WTC11 (cell line): Measurements from ENCODE around the gene PCGF2. TPM values are rescaled to one million over a fixed set of nuclear protein-coding genes. Genes with fewer than 3 reads are reported as not detected.

Source experiments
- ATAC-seq: fragments of 200-7000 bp; cut with Tn5 transposase; 2 replicates; pipeline ENCODE4 v1.10.0; 2021; ENCODE audit warnings: mild to moderate bottlenecking, moderate library complexity
- CTCF ChIA-PET: fragments of 300-600 bp; sonication (Branson Sonifier 250); formaldehyde crosslinking; loops from one replicate; lab custom pipeline; 2021; ENCODE audit warnings: antibody characterized with exemption; lab: Charles Lee
- POLR2A ChIA-PET: fragments of 350-600 bp; sonication (Branson Sonifier 250); formaldehyde crosslinking; loops from one replicate; lab custom pipeline; 2021; ENCODE audit warnings: antibody characterized with exemption; lab: Charles Lee
- DNase-seq: peaks from one replicate; pipeline ENCODE4 v3.0.0; 2021; ENCODE audit warnings: low spot score
- H3K27ac Mint-ChIP-seq: 2 replicates; pipeline ENCODE4 v1.8.0; 2021; ENCODE audit warnings: mixed read lengths
- H3K27me3 Mint-ChIP-seq: 2 replicates; pipeline ENCODE4 v1.8.0; 2021; ENCODE audit warnings: low read depth, mild to moderate bottlenecking, moderate library complexity, mixed read lengths
- H3K36me3 Mint-ChIP-seq: 2 replicates; pipeline ENCODE4 v1.8.0; 2021; ENCODE audit warnings: mixed read lengths
- H3K4me1 Mint-ChIP-seq: 2 replicates; pipeline ENCODE4 v1.8.0; 2022; ENCODE audit warnings: mixed read lengths
- H3K4me3 Mint-ChIP-seq: 2 replicates; pipeline ENCODE4 v1.8.0; 2021; ENCODE audit warnings: mild to moderate bottlenecking, moderate library complexity, mixed read lengths
- H3K9me3 Mint-ChIP-seq: 2 replicates; pipeline ENCODE4 v1.8.0; 2021; ENCODE audit warnings: mixed read lengths
- CREM ChIP-seq: sonication (generic); formaldehyde crosslinking; IDR thresholded peaks from 2 replicates; pipeline ENCODE4 v1.8.1; 2022; ENCODE audit warnings: mild to moderate bottlenecking, missing genetic modification reagents, moderate library complexity
- ETV6 ChIP-seq: sonication (generic); formaldehyde crosslinking; IDR thresholded peaks from 2 replicates; pipeline ENCODE4 v1.8.1; 2022; ENCODE audit warnings: mild to moderate bottlenecking, missing genetic modification reagents
- FOXJ3 ChIP-seq: sonication (generic); formaldehyde crosslinking; IDR thresholded peaks from 2 replicates; pipeline ENCODE4 v1.9.0; 2021; ENCODE audit warnings: missing genetic modification reagents, mild to moderate bottlenecking, borderline replicate concordance
- HMGA2 ChIP-seq: fragments of 250-450 bp; sonication (Bioruptor Pico); IDR thresholded peaks from 2 replicates; pipeline ENCODE4 v1.4.0; 2021; ENCODE audit warnings: mild to moderate bottlenecking, moderate library complexity
- NFE2L1 ChIP-seq: sonication (generic); formaldehyde crosslinking; IDR thresholded peaks from 2 replicates; pipeline ENCODE4 v1.8.1; 2023; ENCODE audit warnings: missing genetic modification reagents
- NR1H2 ChIP-seq: sonication (generic); formaldehyde crosslinking; IDR thresholded peaks from 2 replicates; pipeline ENCODE4 v1.9.0; 2021; ENCODE audit warnings: mild to moderate bottlenecking, moderate library complexity, missing genetic modification reagents
- SMAD4 ChIP-seq: sonication (generic); formaldehyde crosslinking; IDR thresholded peaks from 2 replicates; pipeline ENCODE4 v1.8.0; 2022; ENCODE audit warnings: mild to moderate bottlenecking, missing genetic modification reagents
- SOX15 ChIP-seq: fragments of 250-450 bp; sonication (Bioruptor Pico); IDR thresholded peaks from 2 replicates; pipeline ENCODE4 v1.9.0; 2021; ENCODE audit warnings: mild to moderate bottlenecking
- ZNF671 ChIP-seq: fragments of 250-450 bp; sonication (Bioruptor Pico); IDR thresholded peaks from 2 replicates; pipeline ENCODE4 v1.8.0; 2021; ENCODE audit warnings: mild to moderate bottlenecking
- total RNA-seq: library from RNA; stranded (reverse); gene quantifications from 3 replicates; pipeline ENCODE4 v1.2.3, GENCODE V29; 2021
- TF ChIP-seq, protein P1 (sequence below): sonication (generic); formaldehyde crosslinking; conservative IDR thresholded peaks from 2 replicates; pipeline ENCODE4 v1.8.1; 2023; ENCODE audit warnings: mild to moderate bottlenecking, low read depth, missing genetic modification reagents, moderate library complexity
- TF ChIP-seq, protein P2 (sequence below): sonication (generic); formaldehyde crosslinking; IDR thresholded peaks from 2 replicates; pipeline ENCODE4 v1.8.0; 2022; ENCODE audit warnings: mild to moderate bottlenecking, missing genetic modification reagents
- TF ChIP-seq, protein P3 (sequence below): fragments of 250-450 bp; sonication (Bioruptor Pico); IDR thresholded peaks from 2 replicates; pipeline ENCODE4 v1.9.0; 2021; ENCODE audit warnings: mild to moderate bottlenecking
- TF ChIP-seq, protein P4 (sequence below): fragments of 250-450 bp; sonication (Bioruptor Pico); IDR thresholded peaks from 2 replicates; pipeline ENCODE4 v2.1.2; 2022; ENCODE audit warnings: mild to moderate bottlenecking, moderate library complexity
- TF ChIP-seq, protein P5 (sequence below): sonication (generic); formaldehyde crosslinking; IDR thresholded peaks from 2 replicates; pipeline ENCODE4 v1.8.1; 2023; ENCODE audit warnings: mild to moderate bottlenecking, missing genetic modification reagents, moderate library complexity
- TF ChIP-seq, protein P6 (sequence below): sonication (generic); formaldehyde crosslinking; IDR thresholded peaks from 2 replicates; pipeline ENCODE4 v1.8.0; 2023; ENCODE audit warnings: missing genetic modification reagents
- TF ChIP-seq, protein P7 (sequence below): sonication (generic); formaldehyde crosslinking; IDR thresholded peaks from 2 replicates; pipeline ENCODE4 v1.8.1; 2022; ENCODE audit warnings: mild to moderate bottlenecking, missing genetic modification reagents, moderate library complexity, borderline replicate concordance
- TF ChIP-seq, protein P8 (sequence below): sonication (generic); formaldehyde crosslinking; IDR thresholded peaks from 2 replicates; pipeline ENCODE4 v1.8.1; 2022; ENCODE audit warnings: missing genetic modification reagents, borderline replicate concordance
- TF ChIP-seq, protein P9 (sequence below): sonication (generic); formaldehyde crosslinking; IDR thresholded peaks from 2 replicates; pipeline ENCODE4 v1.8.1; 2022; ENCODE audit warnings: mild to moderate bottlenecking, moderate library complexity, missing genetic modification reagents
- TF ChIP-seq, protein P10 (sequence below): sonication (generic); formaldehyde crosslinking; IDR thresholded peaks from 2 replicates; pipeline ENCODE4 v1.8.0; 2023; ENCODE audit warnings: mild to moderate bottlenecking, missing genetic modification reagents

The PCGF2 gene
- total RNA-seq, 1 experiment from 2014 or later: 104 TPM

DNA sequence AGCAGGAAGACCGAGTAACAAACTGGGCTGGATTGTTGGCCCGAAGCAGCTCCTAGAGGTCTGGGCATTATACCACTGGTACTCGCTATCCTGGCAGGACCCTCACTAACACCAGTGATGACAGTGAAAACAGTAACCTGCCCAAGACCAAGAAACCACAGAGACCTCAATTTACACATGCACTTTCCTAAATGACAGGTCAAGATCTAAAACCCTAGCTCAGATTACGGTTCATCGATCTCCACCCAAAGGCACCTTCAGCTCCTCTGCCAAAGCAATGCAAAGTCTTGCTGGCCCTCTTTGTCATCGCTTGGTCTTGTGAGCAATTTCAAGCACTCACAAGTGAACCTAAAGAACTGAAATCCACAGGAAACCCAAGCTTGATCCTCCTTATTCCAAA, 49.7 kb upstream of the PCGF2 start (continued):
- TF ChIP-seq, protein P1, sequence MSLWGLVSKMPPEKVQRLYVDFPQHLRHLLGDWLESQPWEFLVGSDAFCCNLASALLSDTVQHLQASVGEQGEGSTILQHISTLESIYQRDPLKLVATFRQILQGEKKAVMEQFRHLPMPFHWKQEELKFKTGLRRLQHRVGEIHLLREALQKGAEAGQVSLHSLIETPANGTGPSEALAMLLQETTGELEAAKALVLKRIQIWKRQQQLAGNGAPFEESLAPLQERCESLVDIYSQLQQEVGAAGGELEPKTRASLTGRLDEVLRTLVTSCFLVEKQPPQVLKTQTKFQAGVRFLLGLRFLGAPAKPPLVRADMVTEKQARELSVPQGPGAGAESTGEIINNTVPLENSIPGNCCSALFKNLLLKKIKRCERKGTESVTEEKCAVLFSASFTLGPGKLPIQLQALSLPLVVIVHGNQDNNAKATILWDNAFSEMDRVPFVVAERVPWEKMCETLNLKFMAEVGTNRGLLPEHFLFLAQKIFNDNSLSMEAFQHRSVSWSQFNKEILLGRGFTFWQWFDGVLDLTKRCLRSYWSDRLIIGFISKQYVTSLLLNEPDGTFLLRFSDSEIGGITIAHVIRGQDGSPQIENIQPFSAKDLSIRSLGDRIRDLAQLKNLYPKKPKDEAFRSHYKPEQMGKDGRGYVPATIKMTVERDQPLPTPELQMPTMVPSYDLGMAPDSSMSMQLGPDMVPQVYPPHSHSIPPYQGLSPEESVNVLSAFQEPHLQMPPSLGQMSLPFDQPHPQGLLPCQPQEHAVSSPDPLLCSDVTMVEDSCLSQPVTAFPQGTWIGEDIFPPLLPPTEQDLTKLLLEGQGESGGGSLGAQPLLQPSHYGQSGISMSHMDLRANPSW (CRISPR knock-in tag): no peak
- TF ChIP-seq ETV6 (no peak), CREM (no peak), FOXJ3 (CRISPR knock-in tag) (no peak), SOX15 (CRISPR knock-in tag) (no peak), NFE2L1 (CRISPR knock-in tag) (no peak), NR1H2 (no peak), HMGA2 (CRISPR knock-in tag) (no peak)
- TF ChIP-seq, protein P2, sequence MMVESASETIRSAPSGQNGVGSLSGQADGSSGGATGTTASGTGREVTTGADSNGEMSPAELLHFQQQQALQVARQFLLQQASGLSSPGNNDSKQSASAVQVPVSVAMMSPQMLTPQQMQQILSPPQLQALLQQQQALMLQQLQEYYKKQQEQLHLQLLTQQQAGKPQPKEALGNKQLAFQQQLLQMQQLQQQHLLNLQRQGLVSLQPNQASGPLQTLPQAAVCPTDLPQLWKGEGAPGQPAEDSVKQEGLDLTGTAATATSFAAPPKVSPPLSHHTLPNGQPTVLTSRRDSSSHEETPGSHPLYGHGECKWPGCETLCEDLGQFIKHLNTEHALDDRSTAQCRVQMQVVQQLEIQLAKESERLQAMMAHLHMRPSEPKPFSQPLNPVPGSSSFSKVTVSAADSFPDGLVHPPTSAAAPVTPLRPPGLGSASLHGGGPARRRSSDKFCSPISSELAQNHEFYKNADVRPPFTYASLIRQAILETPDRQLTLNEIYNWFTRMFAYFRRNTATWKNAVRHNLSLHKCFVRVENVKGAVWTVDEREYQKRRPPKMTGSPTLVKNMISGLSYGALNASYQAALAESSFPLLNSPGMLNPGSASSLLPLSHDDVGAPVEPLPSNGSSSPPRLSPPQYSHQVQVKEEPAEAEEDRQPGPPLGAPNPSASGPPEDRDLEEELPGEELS: no peak
- TF ChIP-seq, protein P3, sequence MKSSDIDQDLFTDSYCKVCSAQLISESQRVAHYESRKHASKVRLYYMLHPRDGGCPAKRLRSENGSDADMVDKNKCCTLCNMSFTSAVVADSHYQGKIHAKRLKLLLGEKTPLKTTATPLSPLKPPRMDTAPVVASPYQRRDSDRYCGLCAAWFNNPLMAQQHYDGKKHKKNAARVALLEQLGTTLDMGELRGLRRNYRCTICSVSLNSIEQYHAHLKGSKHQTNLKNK: no peak
- TF ChIP-seq, protein P4, sequence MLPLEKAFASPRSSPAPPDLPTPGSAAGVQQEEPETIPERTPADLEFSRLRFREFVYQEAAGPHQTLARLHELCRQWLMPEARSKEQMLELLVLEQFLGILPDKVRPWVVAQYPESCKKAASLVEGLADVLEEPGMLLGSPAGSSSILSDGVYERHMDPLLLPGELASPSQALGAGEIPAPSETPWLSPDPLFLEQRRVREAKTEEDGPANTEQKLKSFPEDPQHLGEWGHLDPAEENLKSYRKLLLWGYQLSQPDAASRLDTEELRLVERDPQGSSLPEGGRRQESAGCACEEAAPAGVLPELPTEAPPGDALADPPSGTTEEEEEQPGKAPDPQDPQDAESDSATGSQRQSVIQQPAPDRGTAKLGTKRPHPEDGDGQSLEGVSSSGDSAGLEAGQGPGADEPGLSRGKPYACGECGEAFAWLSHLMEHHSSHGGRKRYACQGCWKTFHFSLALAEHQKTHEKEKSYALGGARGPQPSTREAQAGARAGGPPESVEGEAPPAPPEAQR (CRISPR knock-in tag): no peak
- TF ChIP-seq, all 79 proteins: peak for 0

DNA sequence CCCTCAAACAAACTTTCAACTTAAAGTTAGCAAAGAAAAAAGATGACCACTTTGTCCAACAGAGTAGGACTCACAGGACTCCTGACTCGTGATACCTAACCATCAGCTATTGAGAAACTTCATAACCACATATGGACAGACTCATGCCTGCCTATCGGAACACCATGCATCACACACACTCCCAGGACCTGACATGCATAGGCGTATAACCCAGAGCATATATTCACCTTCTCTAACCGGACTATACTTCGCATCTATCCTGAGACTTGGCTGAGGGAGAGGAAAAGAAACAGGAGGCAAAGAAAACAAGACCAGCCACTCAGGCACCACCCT, 49.0 kb upstream of the PCGF2 start:
- DNase-seq: no peak
- Mint-ChIP-seq H3K27ac (peak overlapping the region; percentile 42), H3K4me1 (peaks cover 21% of the 10 kb centered on the region), H3K27me3 (no peaks in the 10 kb centered on the region), H3K9me3 (no peaks in the 10 kb centered on the region), H3K4me3 (peak overlapping the region; percentile 23; the same call in 1 of the 2 replicates), H3K36me3 (peaks cover 36% of the 10 kb centered on the region)
- CTCF ChIA-PET: no interaction called here
- no peak for ATAC-seq
- POLR2A ChIA-PET: no interaction called here
- TF ChIP-seq ZNF671: no peak
- TF ChIP-seq, protein P5, sequence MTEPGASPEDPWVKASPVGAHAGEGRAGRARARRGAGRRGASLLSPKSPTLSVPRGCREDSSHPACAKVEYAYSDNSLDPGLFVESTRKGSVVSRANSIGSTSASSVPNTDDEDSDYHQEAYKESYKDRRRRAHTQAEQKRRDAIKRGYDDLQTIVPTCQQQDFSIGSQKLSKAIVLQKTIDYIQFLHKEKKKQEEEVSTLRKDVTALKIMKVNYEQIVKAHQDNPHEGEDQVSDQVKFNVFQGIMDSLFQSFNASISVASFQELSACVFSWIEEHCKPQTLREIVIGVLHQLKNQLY (CRISPR knock-in tag): no peak
- TF ChIP-seq, protein P6, sequence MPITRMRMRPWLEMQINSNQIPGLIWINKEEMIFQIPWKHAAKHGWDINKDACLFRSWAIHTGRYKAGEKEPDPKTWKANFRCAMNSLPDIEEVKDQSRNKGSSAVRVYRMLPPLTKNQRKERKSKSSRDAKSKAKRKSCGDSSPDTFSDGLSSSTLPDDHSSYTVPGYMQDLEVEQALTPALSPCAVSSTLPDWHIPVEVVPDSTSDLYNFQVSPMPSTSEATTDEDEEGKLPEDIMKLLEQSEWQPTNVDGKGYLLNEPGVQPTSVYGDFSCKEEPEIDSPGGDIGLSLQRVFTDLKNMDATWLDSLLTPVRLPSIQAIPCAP: no peak
- TF ChIP-seq, protein P1 (CRISPR knock-in tag): no peak
- TF ChIP-seq NFE2L1 (CRISPR knock-in tag): no peak
- TF ChIP-seq, protein P7, sequence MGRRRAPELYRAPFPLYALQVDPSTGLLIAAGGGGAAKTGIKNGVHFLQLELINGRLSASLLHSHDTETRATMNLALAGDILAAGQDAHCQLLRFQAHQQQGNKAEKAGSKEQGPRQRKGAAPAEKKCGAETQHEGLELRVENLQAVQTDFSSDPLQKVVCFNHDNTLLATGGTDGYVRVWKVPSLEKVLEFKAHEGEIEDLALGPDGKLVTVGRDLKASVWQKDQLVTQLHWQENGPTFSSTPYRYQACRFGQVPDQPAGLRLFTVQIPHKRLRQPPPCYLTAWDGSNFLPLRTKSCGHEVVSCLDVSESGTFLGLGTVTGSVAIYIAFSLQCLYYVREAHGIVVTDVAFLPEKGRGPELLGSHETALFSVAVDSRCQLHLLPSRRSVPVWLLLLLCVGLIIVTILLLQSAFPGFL (CRISPR knock-in tag): no peak
- TF ChIP-seq, protein P8, sequence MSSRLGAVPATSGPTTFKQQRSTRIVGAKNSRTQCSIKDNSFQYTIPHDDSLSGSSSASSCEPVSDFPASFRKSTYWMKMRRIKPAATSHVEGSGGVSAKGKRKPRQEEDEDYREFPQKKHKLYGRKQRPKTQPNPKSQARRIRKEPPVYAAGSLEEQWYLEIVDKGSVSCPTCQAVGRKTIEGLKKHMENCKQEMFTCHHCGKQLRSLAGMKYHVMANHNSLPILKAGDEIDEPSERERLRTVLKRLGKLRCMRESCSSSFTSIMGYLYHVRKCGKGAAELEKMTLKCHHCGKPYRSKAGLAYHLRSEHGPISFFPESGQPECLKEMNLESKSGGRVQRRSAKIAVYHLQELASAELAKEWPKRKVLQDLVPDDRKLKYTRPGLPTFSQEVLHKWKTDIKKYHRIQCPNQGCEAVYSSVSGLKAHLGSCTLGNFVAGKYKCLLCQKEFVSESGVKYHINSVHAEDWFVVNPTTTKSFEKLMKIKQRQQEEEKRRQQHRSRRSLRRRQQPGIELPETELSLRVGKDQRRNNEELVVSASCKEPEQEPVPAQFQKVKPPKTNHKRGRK (CRISPR knock-in tag): no peak
- TF ChIP-seq HMGA2 (CRISPR knock-in tag): no peak
- TF ChIP-seq, protein P9, sequence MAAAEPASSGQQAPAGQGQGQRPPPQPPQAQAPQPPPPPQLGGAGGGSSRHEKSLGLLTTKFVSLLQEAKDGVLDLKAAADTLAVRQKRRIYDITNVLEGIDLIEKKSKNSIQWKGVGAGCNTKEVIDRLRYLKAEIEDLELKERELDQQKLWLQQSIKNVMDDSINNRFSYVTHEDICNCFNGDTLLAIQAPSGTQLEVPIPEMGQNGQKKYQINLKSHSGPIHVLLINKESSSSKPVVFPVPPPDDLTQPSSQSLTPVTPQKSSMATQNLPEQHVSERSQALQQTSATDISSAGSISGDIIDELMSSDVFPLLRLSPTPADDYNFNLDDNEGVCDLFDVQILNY (CRISPR knock-in tag): no peak
- TF ChIP-seq, protein P10, sequence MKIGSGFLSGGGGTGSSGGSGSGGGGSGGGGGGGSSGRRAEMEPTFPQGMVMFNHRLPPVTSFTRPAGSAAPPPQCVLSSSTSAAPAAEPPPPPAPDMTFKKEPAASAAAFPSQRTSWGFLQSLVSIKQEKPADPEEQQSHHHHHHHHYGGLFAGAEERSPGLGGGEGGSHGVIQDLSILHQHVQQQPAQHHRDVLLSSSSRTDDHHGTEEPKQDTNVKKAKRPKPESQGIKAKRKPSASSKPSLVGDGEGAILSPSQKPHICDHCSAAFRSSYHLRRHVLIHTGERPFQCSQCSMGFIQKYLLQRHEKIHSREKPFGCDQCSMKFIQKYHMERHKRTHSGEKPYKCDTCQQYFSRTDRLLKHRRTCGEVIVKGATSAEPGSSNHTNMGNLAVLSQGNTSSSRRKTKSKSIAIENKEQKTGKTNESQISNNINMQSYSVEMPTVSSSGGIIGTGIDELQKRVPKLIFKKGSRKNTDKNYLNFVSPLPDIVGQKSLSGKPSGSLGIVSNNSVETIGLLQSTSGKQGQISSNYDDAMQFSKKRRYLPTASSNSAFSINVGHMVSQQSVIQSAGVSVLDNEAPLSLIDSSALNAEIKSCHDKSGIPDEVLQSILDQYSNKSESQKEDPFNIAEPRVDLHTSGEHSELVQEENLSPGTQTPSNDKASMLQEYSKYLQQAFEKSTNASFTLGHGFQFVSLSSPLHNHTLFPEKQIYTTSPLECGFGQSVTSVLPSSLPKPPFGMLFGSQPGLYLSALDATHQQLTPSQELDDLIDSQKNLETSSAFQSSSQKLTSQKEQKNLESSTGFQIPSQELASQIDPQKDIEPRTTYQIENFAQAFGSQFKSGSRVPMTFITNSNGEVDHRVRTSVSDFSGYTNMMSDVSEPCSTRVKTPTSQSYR (CRISPR knock-in tag): no peak
- no peak for TF ChIP-seq SMAD4 (CRISPR knock-in tag)
